ENCODE measurements around the gene SLC39A11. TPM values are rescaled to one million over a fixed set of nuclear protein-coding genes. Genes with fewer than 3 reads are reported as not detected.

The SLC39A11 gene
- total RNA-seq, 1 experiment from 2014 or later = 15.2 TPM

DNA sequence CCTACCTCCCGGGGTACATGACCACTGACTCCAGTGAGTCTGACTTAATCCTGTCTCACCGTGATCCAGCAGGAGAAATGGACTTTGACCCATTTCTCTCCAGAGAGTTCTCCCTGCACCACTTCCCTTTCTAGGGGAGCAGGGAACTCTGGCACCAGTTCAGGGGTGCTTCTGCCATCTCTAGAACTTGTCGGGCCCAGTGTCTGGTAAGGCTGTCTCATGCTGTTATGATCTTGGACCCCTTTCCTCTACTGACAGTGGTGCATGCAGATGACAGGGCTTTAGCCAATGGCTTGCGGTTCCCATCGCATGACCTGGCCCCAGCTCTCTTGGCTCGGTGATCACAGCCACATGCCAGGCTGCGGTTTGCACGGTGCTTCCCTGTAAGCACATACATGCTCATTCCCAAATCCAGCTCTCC is 62.0 kb downstream of the SLC39A11 start:
- Mint-ChIP-seq H3K27me3 (ENCODE audit: low read depth) (no peaks in the 10 kb centered on the region), H3K27ac (no peak overlapping the region), H3K4me3 (no peak overlapping the region), H3K36me3 (ENCODE audit: insufficient read depth in 1 of 3, low read depth in 3 of 3) (no peaks in the 10 kb centered on the region), H3K9me3 (no peaks in the 10 kb centered on the region), H3K4me1 (peaks cover 2 to 7% of the 10 kb centered on the region in 2 experiments; a peak in 2 of 4 replicates)
- Histone ChIP-seq H3T11ph (ENCODE audit: low read length) (no peak overlapping the region), H3K56ac (ENCODE audit: insufficient read length, low read depth, low read length) (no peak overlapping the region), H2BK120ac (ENCODE audit: low read depth, low read length, poor library complexity, severe bottlenecking) (no peak overlapping the region), H2AK5ac (ENCODE audit: insufficient read length, low read length) (no peak overlapping the region), H2BK15ac (ENCODE audit: low read depth, low read length) (no peak overlapping the region), H4K8ac (replicated peaks; ENCODE audit: insufficient read length, low read depth, low read length) (no peak overlapping the region), H4K20me1 (ENCODE audit: control insufficient read depth, insufficient read depth, insufficient read length) (no peaks in the 10 kb centered on the region), H4K91ac (ENCODE audit: insufficient read length, low read depth, low read length) (no peak overlapping the region), H3K27me3 (ENCODE audit: insufficient read depth, low read length) (no peaks in the 10 kb centered on the region), H3K9ac (ENCODE audit: extremely low read depth, insufficient read length, low read length) (no peak overlapping the region), H3K27ac (ENCODE audit: insufficient read length, low read depth, low read length) (no peak overlapping the region), H3K14ac (ENCODE audit: insufficient read depth, low read length) (no peak overlapping the region), H2BK5ac (ENCODE audit: insufficient read length, low read length) (no peak overlapping the region), H3K23ac (ENCODE audit: insufficient read length, low read depth, low read length) (no peak overlapping the region), H3K4me2 (ENCODE audit: insufficient read depth, insufficient read length, low read length) (no peak overlapping the region), H4K5ac (ENCODE audit: insufficient read length, low read depth, low read length) (no peak overlapping the region), H3K9me3 (ENCODE audit: control insufficient read depth, low read depth, low read length) (no peaks in the 10 kb centered on the region), H3K79me2 (ENCODE audit: insufficient read depth, low read length) (no peaks in the 10 kb centered on the region; the same call in 1 of the 2 replicates), H3K79me1 (ENCODE audit: insufficient read depth, low read depth, low read length, poor library complexity, severe bottlenecking) (no peaks in the 10 kb centered on the region), H2BK12ac (ENCODE audit: insufficient read length, low read depth, low read length) (no peak overlapping the region), H2AFZ (ENCODE audit: low read length) (no peak overlapping the region), H3K23me2 (ENCODE audit: insufficient read length, low read depth, low read length, poor library complexity, severe bottlenecking) (no peaks in the 10 kb centered on the region), H2BK20ac (ENCODE audit: low read depth, low read length, poor library complexity, severe bottlenecking) (no peak overlapping the region), H3K4ac (ENCODE audit: low read depth, low read length) (no peak overlapping the region), H3K4me1 (ENCODE audit: insufficient read depth, low read length) (no peaks in the 10 kb centered on the region), H3K18ac (ENCODE audit: insufficient read length, low read depth, low read length) (no peak overlapping the region)
- DNase-seq = no peak
- no peak for TF ChIP-seq CTCF (conservative IDR thresholded peaks at IDR 0.05)
- no CpG with 5 or more reads among the region's 8 CpGs for WGBS (ENCODE audit: extremely low coverage, insufficient read length, low lambda C conversion rate)
